Measurements from ENCODE around the gene HOXA5.

GRCh38 chr7:27130540-27131389 lies 12.7 kb downstream of the HOXA5 start, which contains the start of gene HOXA4:
- TF ChIP-seq CSDC2 (CRISPR knock-in tag; IDR thresholded peaks at IDR 0.05) (no peak), PATZ1 (CRISPR knock-in tag; IDR thresholded peaks at IDR 0.05; ENCODE audit: borderline replicate concordance) (no peak), PPARA (CRISPR knock-in tag; IDR thresholded peaks at IDR 0.05; ENCODE audit: borderline replicate concordance) (no peak), POU6F1 (CRISPR knock-in tag; IDR thresholded peaks at IDR 0.05; ENCODE audit: borderline replicate concordance, low read depth) (no peak), GLIS3 (CRISPR knock-in tag; IDR thresholded peaks at IDR 0.05) (no peak), ISL1 (CRISPR knock-in tag; IDR thresholded peaks at IDR 0.05) (no peak), RARB (CRISPR knock-in tag; IDR thresholded peaks at IDR 0.05) (no peak), ESRRG (CRISPR knock-in tag; IDR thresholded peaks at IDR 0.05) (no peak), TOX (CRISPR knock-in tag; IDR thresholded peaks at IDR 0.05; ENCODE audit: borderline replicate concordance) (no peak), BACH2 (CRISPR knock-in tag; IDR thresholded peaks at IDR 0.05; ENCODE audit: borderline replicate concordance) (no peak), CSRNP3 (CRISPR knock-in tag; IDR thresholded peaks at IDR 0.05) (no peak), ARNTL (CRISPR knock-in tag; IDR thresholded peaks at IDR 0.05; ENCODE audit: borderline replicate concordance, low read depth) (no peak), TCF4 (CRISPR knock-in tag; IDR thresholded peaks at IDR 0.05; ENCODE audit: borderline replicate concordance) (no peak), OSR1 (CRISPR knock-in tag; IDR thresholded peaks at IDR 0.05) (no peak)
